ENCODE results near the gene CELSR1. TPM values are rescaled to one million over a fixed set of nuclear protein-coding genes. Genes with fewer than 3 reads are reported as not detected.

Gene CELSR1
- total and polyA plus RNA-seq, 2 donors (not counting 1 experiment from before 2014, with no cell fraction given), result 30.2 to 34.8 TPM

DNA sequence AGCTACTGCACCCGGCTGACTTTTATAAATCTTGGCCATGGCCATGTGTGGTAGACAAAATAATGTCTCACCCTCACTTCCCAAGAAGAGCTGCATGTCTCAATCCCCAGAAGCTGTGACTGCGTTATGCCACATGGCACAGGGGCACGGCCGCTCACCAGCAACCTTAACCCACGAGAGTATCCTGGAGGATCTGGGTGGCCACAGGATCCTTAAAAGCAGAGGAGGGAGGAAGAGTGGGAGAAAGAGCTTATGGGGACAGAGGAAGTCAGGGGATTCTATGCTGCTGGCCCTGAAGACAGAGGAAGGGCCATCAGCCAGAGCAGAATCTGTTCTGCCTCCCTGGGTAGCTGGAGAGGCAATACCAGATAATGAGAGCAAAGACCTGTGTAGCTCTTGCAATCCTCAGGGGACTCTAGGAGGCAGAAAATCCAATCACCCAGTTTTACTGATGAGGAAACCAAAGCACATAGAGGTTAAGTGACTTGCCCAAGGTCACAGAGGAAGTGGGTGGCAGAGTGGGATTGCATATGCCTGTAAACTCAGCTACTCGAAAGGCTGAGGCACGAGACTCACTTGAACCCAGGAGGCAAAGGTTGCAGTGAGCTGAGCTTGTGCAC is 55.3 kb downstream of the CELSR1 start:
- CTCF ChIA-PET, result no interaction called here
- Histone ChIP-seq H3K4me2 (replicated peaks; ENCODE audit: low read depth, low read length, poor library complexity, severe bottlenecking) (no peak overlapping the region), H3K4me1 (ENCODE audit: control insufficient read depth in 2 of 2, insufficient read depth in 2 of 2, low read length in 2 of 2) (peaks cover 0 to 2% of the 10 kb centered on the region in 2 donors), H3K9ac (ENCODE audit: low read length) (no peak overlapping the region), H3K27ac (ENCODE audit: low read length in 2 of 2) (no peak overlapping the region), H4K20me1 (ENCODE audit: control insufficient read depth, insufficient read depth, low read length, poor library complexity, severe bottlenecking) (no peaks in the 10 kb centered on the region), H3K27me3 (replicated peaks in 1 of 4; ENCODE audit: control extremely low read depth in 1 of 4, control insufficient read depth in 3 of 4, insufficient read depth in 4 of 4, low read length in 3 of 4) (peaks cover 0 to 9% (median 0%) of the 10 kb centered on the region in 4 experiments), H3K36me3 (replicated peaks in 1 of 2; ENCODE audit: control extremely low read depth in 1 of 2, control insufficient read depth in 1 of 2, extremely low read depth in 1 of 2, insufficient read depth in 2 of 2, low read length in 1 of 2) (no peaks in the 10 kb centered on the region), H2AFZ (ENCODE audit: insufficient read depth, low read depth, low read length, poor library complexity, severe bottlenecking) (no peak overlapping the region), H3K9me3 (ENCODE audit: control extremely low read depth in 1 of 3, control insufficient read depth in 2 of 3, insufficient read depth in 1 of 3, low read length in 2 of 3) (peaks cover 0 to 3% (median 3%) of the 10 kb centered on the region in 3 donors), H3K4me3 (ENCODE audit: control extremely low read depth in 1 of 5, extremely low read depth in 1 of 5, insufficient read depth in 1 of 5, low read depth in 2 of 5, low read length in 4 of 5) (no peak overlapping the region), H3K79me2 (ENCODE audit: control insufficient read depth, insufficient read depth, low read length) (no peaks in the 10 kb centered on the region)
- WGBS (ENCODE audit: insufficient coverage), result 95% methylated on average over 6 of the region's 7 CpGs
- no peak for ATAC-seq (ENCODE audit: low read depth)
- H3K4me1 Mint-ChIP-seq, result peaks cover 7% of the 10 kb centered on the region
- TF ChIP-seq, protein P1, sequence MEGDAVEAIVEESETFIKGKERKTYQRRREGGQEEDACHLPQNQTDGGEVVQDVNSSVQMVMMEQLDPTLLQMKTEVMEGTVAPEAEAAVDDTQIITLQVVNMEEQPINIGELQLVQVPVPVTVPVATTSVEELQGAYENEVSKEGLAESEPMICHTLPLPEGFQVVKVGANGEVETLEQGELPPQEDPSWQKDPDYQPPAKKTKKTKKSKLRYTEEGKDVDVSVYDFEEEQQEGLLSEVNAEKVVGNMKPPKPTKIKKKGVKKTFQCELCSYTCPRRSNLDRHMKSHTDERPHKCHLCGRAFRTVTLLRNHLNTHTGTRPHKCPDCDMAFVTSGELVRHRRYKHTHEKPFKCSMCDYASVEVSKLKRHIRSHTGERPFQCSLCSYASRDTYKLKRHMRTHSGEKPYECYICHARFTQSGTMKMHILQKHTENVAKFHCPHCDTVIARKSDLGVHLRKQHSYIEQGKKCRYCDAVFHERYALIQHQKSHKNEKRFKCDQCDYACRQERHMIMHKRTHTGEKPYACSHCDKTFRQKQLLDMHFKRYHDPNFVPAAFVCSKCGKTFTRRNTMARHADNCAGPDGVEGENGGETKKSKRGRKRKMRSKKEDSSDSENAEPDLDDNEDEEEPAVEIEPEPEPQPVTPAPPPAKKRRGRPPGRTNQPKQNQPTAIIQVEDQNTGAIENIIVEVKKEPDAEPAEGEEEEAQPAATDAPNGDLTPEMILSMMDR (IDR thresholded peaks at IDR 0.05), result no peak
- TF ChIP-seq EZH2 (IDR thresholded peaks at IDR 0.05; ENCODE audit: borderline replicate concordance, insufficient read depth, low read depth, low read length, poor library complexity, severe bottlenecking), result no peak
- H3K27me3 Mint-ChIP-seq, result peaks cover 18% of the 10 kb centered on the region
- no peak for DNase-seq
- H3K9me3 Mint-ChIP-seq (ENCODE audit: insufficient read depth), result no peaks in the 10 kb centered on the region
- intact Hi-C loops (cut with micrococcal nuclease), result no loop called here
- POLR2A ChIA-PET, result no interaction called here
- no peak overlapping the region for H3K4me3 Mint-ChIP-seq
- no peak overlapping the region for H3K27ac Mint-ChIP-seq

DNA sequence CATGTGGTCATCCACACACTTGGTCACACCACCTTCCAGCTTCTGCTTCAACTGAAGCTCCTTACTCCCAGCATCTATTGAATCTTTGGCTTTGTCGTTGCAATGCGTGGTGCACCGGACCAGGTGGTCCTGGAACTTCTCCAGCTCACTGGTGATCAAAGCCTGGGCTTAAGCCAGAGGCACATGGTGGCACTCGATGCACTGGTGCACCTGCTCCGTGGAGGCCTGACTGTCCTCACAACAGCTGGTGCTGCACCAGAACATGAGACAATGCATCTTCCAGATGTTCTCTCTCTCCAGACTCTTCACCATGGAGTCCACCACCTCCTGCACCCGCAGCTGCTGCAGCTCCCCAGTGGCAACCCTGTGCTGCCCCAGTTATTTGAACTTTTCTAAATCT is 56.0 kb downstream of the CELSR1 start:
- Mint-ChIP-seq H3K27me3 (peaks cover 14% of the 10 kb centered on the region), H3K27ac (no peak overlapping the region), H3K4me1 (peaks cover 12% of the 10 kb centered on the region), H3K9me3 (ENCODE audit: insufficient read depth) (no peaks in the 10 kb centered on the region), H3K4me3 (no peak overlapping the region)
- intact Hi-C loops (cut with micrococcal nuclease), result no loop called here
- H2AFZ ChIP-seq (ENCODE audit: insufficient read depth, low read depth, low read length, poor library complexity, severe bottlenecking), result no peak overlapping the region
- no peak overlapping the region for H3K4me2 ChIP-seq (replicated peaks; ENCODE audit: low read depth, low read length, poor library complexity, severe bottlenecking)
- POLR2A ChIA-PET, result no interaction called here
- no peak overlapping the region for H3K9ac ChIP-seq (ENCODE audit: low read length)
- H3K4me3 ChIP-seq (ENCODE audit: control extremely low read depth in 1 of 5, extremely low read depth in 1 of 5, insufficient read depth in 1 of 5, low read depth in 2 of 5, low read length in 4 of 5), result no peak overlapping the region
- H3K4me1 ChIP-seq (ENCODE audit: control insufficient read depth in 2 of 2, insufficient read depth in 2 of 2, low read length in 2 of 2), result peaks cover 7 to 9% of the 10 kb centered on the region in 2 donors
- H3K27me3 ChIP-seq (replicated peaks in 1 of 4; ENCODE audit: control extremely low read depth in 1 of 4, control insufficient read depth in 3 of 4, insufficient read depth in 4 of 4, low read length in 3 of 4), result peaks cover 0 to 9% (median 0%) of the 10 kb centered on the region in 4 experiments
- WGBS (ENCODE audit: insufficient coverage), result 76% methylated on average over 6 of the region's 6 CpGs
- no peak for TF ChIP-seq EZH2 (IDR thresholded peaks at IDR 0.05; ENCODE audit: borderline replicate concordance, insufficient read depth, low read depth, low read length, poor library complexity, severe bottlenecking)
- TF ChIP-seq, protein P1 (IDR thresholded peaks at IDR 0.05), result no peak
- no peak for DNase-seq
- no peak overlapping the region for H3K27ac ChIP-seq (ENCODE audit: low read length in 2 of 2)
- peaks cover 0 to 3% (median 3%) of the 10 kb centered on the region in 3 donors for H3K9me3 ChIP-seq (ENCODE audit: control extremely low read depth in 1 of 3, control insufficient read depth in 2 of 3, insufficient read depth in 1 of 3, low read length in 2 of 3)
- H3K36me3 ChIP-seq (replicated peaks in 1 of 2; ENCODE audit: control extremely low read depth in 1 of 2, control insufficient read depth in 1 of 2, extremely low read depth in 1 of 2, insufficient read depth in 2 of 2, low read length in 1 of 2), result no peaks in the 10 kb centered on the region
- CTCF ChIA-PET, result no interaction called here
- no peak for ATAC-seq (ENCODE audit: low read depth)
- H3K79me2 ChIP-seq (ENCODE audit: control insufficient read depth, insufficient read depth, low read length), result no peaks in the 10 kb centered on the region
- H4K20me1 ChIP-seq (ENCODE audit: control insufficient read depth, insufficient read depth, low read length, poor library complexity, severe bottlenecking), result no peaks in the 10 kb centered on the region
